Endothelial cell of umbilical vein (primary cell): Measurements from ENCODE around the gene FMNL2. TPM values are rescaled to one million over a fixed set of nuclear protein-coding genes. Genes with fewer than 3 reads are reported as not detected.

ENCODE experiments used
- BruUV-seq: library from RNA; stranded (reverse); fragments of 400-500 nt; replicated peaks from 2 replicates; lab custom pipeline; 2021; lab: Mats Ljungman, UMichigan
- CTCF ChIA-PET: fragments of 300-600, 350-600 bp; sonication (Branson Sonifier 250); formaldehyde crosslinking; loops from one replicate; lab custom pipeline; 2021; ENCODE audit warnings: antibody characterized with exemption, inconsistent platforms; lab: Charles Lee
- POLR2A ChIA-PET: fragments of 300-600, 350-600 bp; sonication (Branson Sonifier 250); formaldehyde crosslinking; loops from one replicate; lab custom pipeline; 2021; ENCODE audit warnings: antibody characterized with exemption, inconsistent platforms; lab: Charles Lee
- DNase-seq: peaks from one replicate; pipeline ENCODE4 v3.0.0-alpha.2; 2011; ENCODE audit warnings: low read depth, low spot score
- FAIRE-seq: peaks from 2 replicates; lab custom pipeline; 2011; peaks lifted over from hg19 to GRCh38; lab: Jason Lieb, UNC
- H2AFZ ChIP-seq: 2 replicates; pipeline ENCODE4 v1.6.0; 2012; ENCODE audit warnings: low read depth, low read length, control low read depth, inconsistent platforms
- H3K27ac ChIP-seq: 2 replicates; pipeline ENCODE4 v1.5.1; 2011; ENCODE audit warnings: low read depth, mild to moderate bottlenecking, control low read depth, low read length, moderate library complexity; ENCODE audit not compliant: insufficient read depth
- H3K27me3 ChIP-seq, 2 experiments: 2 replicates each; pipeline versions ENCODE4 v1.6.0 to v1.6.1; 2011; ENCODE audit warnings: low read length in 2 of 2, mixed read lengths in 1 of 2; ENCODE audit not compliant: control insufficient read depth in 2 of 2, insufficient read depth in 2 of 2
- H3K36me3 ChIP-seq, 2 experiments: 2 replicates in 1 of 2; 3 replicates in 1 of 2; pipeline ENCODE4 v1.5.1; 2011; ENCODE audit warnings: low read length in 2 of 2, mild to moderate bottlenecking in 1 of 2, moderate library complexity in 1 of 2; ENCODE audit not compliant: control insufficient read depth in 2 of 2, insufficient read depth in 2 of 2; ENCODE audit errors: extremely low read depth in 1 of 2
- H3K4me1 ChIP-seq: 3 replicates; pipeline ENCODE4 v1.5.1; 2011; ENCODE audit warnings: mild to moderate bottlenecking, low read length; ENCODE audit not compliant: control insufficient read depth, insufficient read depth; ENCODE audit errors: extremely low read depth
- H3K4me2 ChIP-seq: 2 replicates; pipeline ENCODE4 v1.6.1; 2011; ENCODE audit warnings: low read length, control low read depth, mixed read lengths; ENCODE audit not compliant: insufficient read depth
- H3K4me3 ChIP-seq, 3 experiments: fragments of 200-600 bp in 1 of 3; sonication (generic), shearing (Covaris generic) in 1 of 3; replicated peaks in 1 of 3; 2 replicates each; pipeline ENCODE4 v1.5.1; 2011 to 2016; ENCODE audit warnings: control low read depth in 3 of 3, low read length in 3 of 3, mild to moderate bottlenecking in 2 of 3, inconsistent platforms in 1 of 3, low read depth in 1 of 3, moderate library complexity in 1 of 3; ENCODE audit not compliant: insufficient read depth in 1 of 3
- H3K79me2 ChIP-seq: 2 replicates; pipeline ENCODE4 v1.6.0; 2012; ENCODE audit warnings: low read length, inconsistent platforms; ENCODE audit not compliant: control insufficient read depth, insufficient read depth
- H3K9ac ChIP-seq: replicated peaks from 2 replicates; pipeline ENCODE3; 2011; ENCODE audit warnings: low read length, control low read depth; ENCODE audit not compliant: insufficient read depth; ENCODE audit errors: extremely low read depth
- H3K9me1 ChIP-seq: replicated peaks from 3 replicates; pipeline ENCODE4 v1.6.0; 2011; ENCODE audit warnings: mild to moderate bottlenecking, low read length; ENCODE audit not compliant: control insufficient read depth, insufficient read depth; ENCODE audit errors: extremely low read depth
- H3K9me3 ChIP-seq: replicated peaks from 2 replicates; pipeline ENCODE4 v1.5.1; 2012; ENCODE audit warnings: low read length, inconsistent platforms; ENCODE audit not compliant: control insufficient read depth, insufficient read depth
- H4K20me1 ChIP-seq: replicated peaks from 2 replicates; pipeline ENCODE3; 2011; ENCODE audit warnings: mild to moderate bottlenecking, low read length; ENCODE audit not compliant: control insufficient read depth, insufficient read depth; ENCODE audit errors: extremely low read depth
- EZH2 ChIP-seq: IDR thresholded peaks from 2 replicates; pipeline ENCODE4 v1.6.1; 2012; ENCODE audit warnings: borderline replicate concordance, low read depth, mild to moderate bottlenecking, moderate library complexity, low read length, inconsistent platforms; ENCODE audit not compliant: severe bottlenecking
- FOS ChIP-seq: IDR thresholded peaks from 2 replicates; pipeline ENCODE4 v1.6.1; 2011; ENCODE audit warnings: mild to moderate bottlenecking, low read length, moderate library complexity, borderline replicate concordance; ENCODE audit not compliant: insufficient read depth
- GATA2 ChIP-seq: IDR thresholded peaks from 2 replicates; pipeline ENCODE4 v1.7.0; 2011; ENCODE audit warnings: low read depth, mild to moderate bottlenecking, moderate library complexity, mixed read lengths, low read length; ENCODE audit not compliant: insufficient read length, insufficient read depth
- JUN ChIP-seq: IDR thresholded peaks from 2 replicates; pipeline ENCODE4 v1.6.1; 2011; ENCODE audit warnings: borderline replicate concordance, low read depth; ENCODE audit not compliant: insufficient read length, insufficient read depth
- MAX ChIP-seq: IDR thresholded peaks from 2 replicates; pipeline ENCODE4 v1.6.1; 2011; ENCODE audit not compliant: insufficient read depth, insufficient read length
- MYC ChIP-seq: IDR thresholded peaks from one replicate; pipeline ENCODE4 v1.6.1; 2011; ENCODE audit warnings: mild to moderate bottlenecking, low read depth, low read length
- POLR2A ChIP-seq: IDR thresholded peaks from 2 replicates; pipeline ENCODE4 v1.6.1; 2012; ENCODE audit warnings: low read depth, mild to moderate bottlenecking, control low read depth, low read length
- POLR2AphosphoS5 ChIP-seq: IDR thresholded peaks from 2 replicates; pipeline ENCODE4 v1.6.1; 2012; ENCODE audit warnings: low read depth, mild to moderate bottlenecking, control low read depth, low read length, moderate library complexity; ENCODE audit not compliant: insufficient read depth
- dilution Hi-C: fragments of 300-500 bp; cut with MboI; formaldehyde crosslinking; loops from one replicate; pipeline ENCODE4 v1.15.0; 2019; ENCODE audit warnings: low sequenced_read_pairs; ENCODE audit not compliant: extremely low pct_ligation_motif_present
- intact Hi-C: fragments of 100-400 bp; cut with micrococcal nuclease; formaldehyde crosslinking; loops from one replicate; pipeline ENCODE4 v1.10.0; 2022
- polyA plus RNA-seq, 4 experiments: library from polyadenylated mRNA; depleted of rRNA in 3 of 4; stranded (reverse) in 3 of 4; unstranded in 1 of 4; fragments of >200 nt; gene quantifications; 2 replicates each; pipeline versions ENCODE4 v1.2.1 to v1.2.3, GENCODE V29; 2011 to 2012; ENCODE audit warnings: missing spikeins in 1 of 4
- total RNA-seq: library from RNA; stranded (reverse); gene quantifications from 2 replicates; pipeline ENCODE4 v1.2.3, GENCODE V29; 2021
- TF ChIP-seq, protein P1 (sequence below), 2 donors: IDR thresholded peaks; 1 replicate in 1 of 2; 2 replicates in 1 of 2; pipeline ENCODE4 v1.5.1; 2011; ENCODE audit warnings: low read length in 2 of 2, mild to moderate bottlenecking in 2 of 2, moderate library complexity in 2 of 2, control low read depth in 1 of 2, inconsistent platforms in 1 of 2, low read depth in 1 of 2; ENCODE audit not compliant: insufficient read depth in 1 of 2; ENCODE audit errors: extremely low read depth in 1 of 2

The FMNL2 gene
- total and polyA plus RNA-seq, 2 donors (not counting 3 experiments of a cell fraction or from before 2014, with no cell fraction given) = 8.3 to 28.0 TPM

DNA sequence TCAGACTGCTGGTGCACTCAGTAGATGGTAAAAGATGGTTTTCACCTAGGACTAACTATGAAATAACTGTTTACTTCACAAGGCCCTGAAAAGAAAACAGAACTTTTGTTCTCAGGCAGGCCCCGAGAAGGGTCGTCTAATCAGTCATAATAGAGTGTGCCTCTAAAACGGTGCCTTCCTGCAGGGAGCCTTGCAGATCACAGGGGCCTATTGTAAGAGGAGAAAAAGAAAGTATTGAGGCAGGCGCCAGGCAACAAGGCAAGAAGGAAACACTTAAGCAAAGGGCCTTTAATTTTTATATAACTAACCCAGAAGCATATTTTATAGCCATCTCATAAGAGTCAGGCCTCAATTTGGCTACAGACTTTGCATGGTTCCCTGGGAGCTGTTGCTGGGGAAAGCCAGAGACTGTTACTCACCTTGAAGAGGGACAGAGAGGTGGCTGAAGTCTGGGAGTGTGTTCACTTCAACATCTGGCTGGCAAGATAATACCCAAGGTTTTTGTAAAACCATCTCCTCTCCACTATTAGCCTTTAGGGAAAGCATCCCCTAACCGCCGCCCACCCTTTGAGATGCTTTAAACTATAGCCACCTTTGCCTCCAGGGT, 265.2 kb downstream of the FMNL2 start:
- dilution Hi-C loops (no loop called here), intact Hi-C loops (no loop called here)
- no TSS peak for BruUV-seq
- Histone ChIP-seq H3K36me3 (no peaks in the 10 kb centered on the region), H4K20me1 (no peaks in the 10 kb centered on the region), H3K9me3 (no peaks in the 10 kb centered on the region), H3K9ac (no peak overlapping the region), H3K27ac (no peak overlapping the region), H3K4me2 (no peak overlapping the region), H3K4me3 (no peak overlapping the region), H3K9me1 (no peaks in the 10 kb centered on the region), H3K27me3 (no peaks in the 10 kb centered on the region), H3K79me2 (no peaks in the 10 kb centered on the region), H3K4me1 (no peaks in the 10 kb centered on the region), H2AFZ (no peak overlapping the region)
- no peak for DNase-seq
- no peak for FAIRE-seq
- ChIA-PET CTCF (no interaction called here), POLR2A (no interaction called here)
- TF ChIP-seq MYC (no peak), POLR2A (no peak), GATA2 (no peak), MAX (no peak), POLR2AphosphoS5 (no peak), JUN (no peak), EZH2 (no peak), FOS (no peak)
- TF ChIP-seq, protein P1, sequence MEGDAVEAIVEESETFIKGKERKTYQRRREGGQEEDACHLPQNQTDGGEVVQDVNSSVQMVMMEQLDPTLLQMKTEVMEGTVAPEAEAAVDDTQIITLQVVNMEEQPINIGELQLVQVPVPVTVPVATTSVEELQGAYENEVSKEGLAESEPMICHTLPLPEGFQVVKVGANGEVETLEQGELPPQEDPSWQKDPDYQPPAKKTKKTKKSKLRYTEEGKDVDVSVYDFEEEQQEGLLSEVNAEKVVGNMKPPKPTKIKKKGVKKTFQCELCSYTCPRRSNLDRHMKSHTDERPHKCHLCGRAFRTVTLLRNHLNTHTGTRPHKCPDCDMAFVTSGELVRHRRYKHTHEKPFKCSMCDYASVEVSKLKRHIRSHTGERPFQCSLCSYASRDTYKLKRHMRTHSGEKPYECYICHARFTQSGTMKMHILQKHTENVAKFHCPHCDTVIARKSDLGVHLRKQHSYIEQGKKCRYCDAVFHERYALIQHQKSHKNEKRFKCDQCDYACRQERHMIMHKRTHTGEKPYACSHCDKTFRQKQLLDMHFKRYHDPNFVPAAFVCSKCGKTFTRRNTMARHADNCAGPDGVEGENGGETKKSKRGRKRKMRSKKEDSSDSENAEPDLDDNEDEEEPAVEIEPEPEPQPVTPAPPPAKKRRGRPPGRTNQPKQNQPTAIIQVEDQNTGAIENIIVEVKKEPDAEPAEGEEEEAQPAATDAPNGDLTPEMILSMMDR (IDR thresholded peaks at IDR 0.05; ENCODE audit: extremely low read depth in 1 of 2, insufficient read depth in 1 of 2, low read depth in 1 of 2, low read length in 2 of 2) = no peak
